Kidney epithelial cell (primary cell): ENCODE data around the gene ZNF750. TPM values are rescaled to one million over a fixed set of nuclear protein-coding genes. Genes with fewer than 3 reads are reported as not detected.

Experiments used
- DNase-seq: peaks from one replicate; pipeline ENCODE4 v3.0.0-alpha.2; 2010; ENCODE audit warnings: low read depth
- H3K27me3 ChIP-seq: 2 replicates; pipeline ENCODE4 v1.6.0; 2011; ENCODE audit warnings: low read length; ENCODE audit not compliant: control insufficient read depth, insufficient read depth
- H3K36me3 ChIP-seq: 2 replicates; pipeline ENCODE4 v1.5.1; 2011; ENCODE audit warnings: low read length; ENCODE audit not compliant: control insufficient read depth, insufficient read depth
- H3K4me3 ChIP-seq: 2 replicates; pipeline ENCODE4 v1.5.1; 2011; ENCODE audit warnings: low read depth, mild to moderate bottlenecking, control low read depth, low read length
- CTCF ChIP-seq: IDR thresholded peaks from 2 replicates; pipeline ENCODE4 v1.5.1; 2011; ENCODE audit warnings: mild to moderate bottlenecking, moderate library complexity, low read length, control low read depth, inconsistent platforms; ENCODE audit not compliant: insufficient read depth, poor library complexity, severe bottlenecking
- total RNA-seq: library from RNA; depleted of rRNA; stranded (reverse); fragments of >200 nt; gene quantifications from 2 replicates; pipeline ENCODE4 v1.2.3, GENCODE V29; 2015

Gene ZNF750
- total RNA-seq, 1 donor from 2014 or later = 0.84 TPM

DNA sequence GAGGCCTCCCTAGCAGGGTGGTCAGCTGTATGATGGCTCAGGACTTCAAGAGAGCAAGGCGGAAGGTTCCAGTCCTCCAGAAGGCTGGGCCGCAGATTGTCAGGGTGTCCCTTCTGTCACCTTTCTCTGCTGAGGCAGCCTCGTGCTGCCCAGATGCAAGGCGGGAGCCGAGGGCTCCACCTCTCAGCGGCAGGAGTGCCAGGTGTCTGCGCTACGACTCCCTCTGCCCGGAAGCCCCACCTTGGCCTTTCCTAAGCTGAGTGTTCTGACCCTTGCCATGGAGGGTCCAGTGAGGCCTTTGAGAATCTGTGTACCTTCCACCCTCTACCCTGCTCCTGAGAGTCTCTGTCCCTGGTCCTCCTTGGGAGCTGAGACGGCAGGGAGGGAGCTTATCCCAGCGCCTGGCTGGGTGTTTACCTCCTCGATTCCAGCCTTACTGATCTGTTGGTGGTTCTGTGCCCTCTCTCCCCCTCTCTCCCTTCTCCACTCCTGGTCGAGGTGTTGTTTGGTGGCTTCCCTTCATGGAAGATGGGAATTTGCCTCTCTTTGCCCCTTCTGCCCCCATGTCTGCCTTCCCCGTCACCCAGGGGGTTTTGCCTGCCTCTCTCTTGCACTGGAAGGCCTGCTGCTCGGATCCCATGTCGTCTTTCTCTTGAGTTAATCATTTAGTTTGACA, 2.2 kb upstream of the ZNF750 start:
- H3K27me3 ChIP-seq = no peaks in the 10 kb centered on the region
- H3K36me3 ChIP-seq = peaks cover 1% of the 10 kb centered on the region
- no peak overlapping the region for H3K4me3 ChIP-seq
- TF ChIP-seq CTCF = no peak
- DNase-seq = no peak

DNA sequence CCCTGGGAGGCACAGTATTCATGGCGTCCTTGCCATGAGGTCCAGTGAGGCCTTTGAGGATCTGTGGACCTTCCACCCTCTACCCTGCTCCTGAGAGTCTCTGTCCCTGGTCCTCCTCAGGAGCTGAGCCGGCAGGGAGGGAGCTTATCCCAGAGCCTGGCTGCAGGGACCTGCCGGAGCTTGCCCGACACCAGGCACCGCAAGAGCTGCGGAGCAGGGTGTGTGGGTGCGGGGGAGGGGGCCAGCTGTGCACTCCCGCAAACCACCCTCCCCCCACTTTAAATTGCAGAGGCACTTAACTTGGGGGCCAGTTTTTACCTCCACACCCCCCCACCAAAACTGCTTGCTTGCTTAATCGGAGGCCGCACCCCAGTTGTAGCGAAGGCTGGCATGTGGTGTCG, 609 bp upstream of the ZNF750 start:
- TF ChIP-seq CTCF = no peak
- Histone ChIP-seq H3K36me3 (no peaks in the 10 kb centered on the region), H3K27me3 (no peaks in the 10 kb centered on the region), H3K4me3 (no peak overlapping the region)
- DNase-seq = no peak

- Histone ChIP-seq H3K27me3 (no peaks in the 10 kb centered on the region), H3K4me3 (no peak overlapping the region), H3K36me3 (no peaks in the 10 kb centered on the region)
- no peak for DNase-seq
- no peak for TF ChIP-seq CTCF
Observed at GRCh38 chr17:82838386-82839063, 1.3 kb downstream of the ZNF750 start.

GRCh38 chr17:82837586-82838320, 2.1 kb downstream of the ZNF750 start:
- Histone ChIP-seq H3K27me3 (no peaks in the 10 kb centered on the region), H3K36me3 (no peaks in the 10 kb centered on the region), H3K4me3 (no peak overlapping the region)
- no peak for TF ChIP-seq CTCF
- no peak for DNase-seq

DNA sequence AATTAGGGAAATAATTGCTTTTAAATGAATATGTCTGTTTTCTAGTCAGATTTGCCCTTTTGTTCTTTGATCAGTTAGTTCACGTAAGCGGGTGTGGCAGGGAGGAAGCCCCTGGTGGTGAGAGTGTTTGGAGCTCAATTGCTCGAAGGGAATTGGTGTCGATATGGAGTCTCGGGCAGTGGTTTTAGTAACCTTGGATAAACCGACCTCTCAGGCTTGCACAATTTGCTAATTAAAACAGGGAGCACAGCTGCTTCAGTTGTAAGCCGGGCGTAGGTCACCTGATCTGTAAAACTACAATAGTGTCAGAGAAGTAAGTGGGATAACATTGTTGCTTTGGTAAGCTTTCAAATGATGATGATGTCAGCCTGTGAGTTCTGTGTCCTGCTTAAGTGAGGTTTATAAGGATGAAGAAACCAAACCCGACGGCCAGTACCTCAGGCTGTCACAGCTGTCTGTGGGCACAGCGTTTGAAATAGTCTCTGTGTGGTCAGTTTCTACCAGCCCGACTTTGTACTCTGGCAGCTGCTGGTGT, 2.9 kb downstream of the ZNF750 start:
- Histone ChIP-seq H3K27me3 (no peaks in the 10 kb centered on the region), H3K4me3 (no peak overlapping the region), H3K36me3 (no peaks in the 10 kb centered on the region)
- no peak for TF ChIP-seq CTCF
- no peak for DNase-seq
